Measurements from ENCODE around the gene C11orf58. TPM values are rescaled to one million over a fixed set of nuclear protein-coding genes. Genes with fewer than 3 reads are reported as not detected.

Gene C11orf58
- total RNA-seq, 1 donor from 2014 or later: 199 TPM

- DNase-seq: peak; percentile 67
These were observed 65.9 kb downstream of the C11orf58 start for GRCh38 chr11:16804104-16804947.

DNA sequence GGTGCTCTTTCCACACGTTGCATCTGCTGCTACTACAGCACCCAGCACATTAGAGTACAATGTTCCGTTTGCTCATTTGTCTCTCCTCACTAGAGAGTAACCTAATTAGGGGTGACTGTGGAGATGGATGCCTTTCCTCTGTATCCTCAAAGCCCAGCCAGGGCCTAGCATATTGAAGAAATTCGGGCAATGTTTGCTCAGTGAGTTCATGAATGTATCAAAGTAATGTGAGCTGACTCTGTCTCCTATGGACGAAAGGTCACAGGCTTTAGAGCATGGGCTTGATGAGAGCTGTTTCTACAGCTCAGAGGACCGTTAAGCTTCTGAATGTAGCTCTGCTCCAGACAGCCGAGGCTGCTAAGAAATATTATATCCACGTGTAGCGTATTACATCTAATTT, 67.5 kb downstream of the C11orf58 start:
- DNase-seq: no peak

- DNase-seq: peak; percentile 82
These were observed 68.3 kb downstream of the C11orf58 start for GRCh38 chr11:16806791-16807190.

GRCh38 chr11:16807306-16807705, 68.9 kb downstream of the C11orf58 start:
- no peak for DNase-seq

All from tongue (tissue), 2 donors.